Stimulated activated naive CD8-positive, alpha-beta T cell treated with anti-CD3 and anti-CD28 coated beads, Interleukin-15, Interleukin-2, amounts not matched to agents 100 ng/mL and 50 ng/mL, for 24 hours (primary cell): ENCODE results near the gene COG8.
"Not testable (repeated sequence)": the region's sequence is repeated elsewhere in the genome, so short reads cannot be mapped to it uniquely, and the experiment has no call there.

ENCODE experiments used
- H3K27ac Mint-ChIP-seq: one replicate; pipeline ENCODE4 v1.8.0; 2021; ENCODE audit warnings: mild to moderate bottlenecking, mixed read lengths
- H3K27me3 Mint-ChIP-seq: one replicate; pipeline ENCODE4 v1.8.0; 2021; ENCODE audit warnings: mixed read lengths
- H3K36me3 Mint-ChIP-seq: one replicate; pipeline ENCODE4 v1.8.0; 2021; ENCODE audit warnings: low read depth, mixed read lengths
- H3K4me1 Mint-ChIP-seq: one replicate; pipeline ENCODE4 v1.8.0; 2021; ENCODE audit warnings: low read depth, mixed read lengths
- H3K4me3 Mint-ChIP-seq: one replicate; pipeline ENCODE4 v1.8.0; 2021; ENCODE audit warnings: mild to moderate bottlenecking, mixed read lengths
- H3K9me3 Mint-ChIP-seq: one replicate; pipeline ENCODE4 v1.8.0; 2021; ENCODE audit warnings: mixed read lengths

The COG8 gene

GRCh38 chr16:69363281-69363717 lies 23.9 kb upstream of the COG8 start:
- peak overlapping the region; percentile 3 for H3K27ac Mint-ChIP-seq
- no peak overlapping the region for H3K4me3 Mint-ChIP-seq
- H3K36me3 Mint-ChIP-seq = peaks cover 48% of the 10 kb centered on the region
- H3K4me1 Mint-ChIP-seq = peaks cover 12% of the 10 kb centered on the region
- no peaks in the 10 kb centered on the region for H3K27me3 Mint-ChIP-seq
- no peaks in the 10 kb centered on the region for H3K9me3 Mint-ChIP-seq

- H3K9me3 Mint-ChIP-seq, H3K27ac Mint-ChIP-seq, H3K4me1 Mint-ChIP-seq, H3K4me3 Mint-ChIP-seq, H3K27me3 Mint-ChIP-seq: not testable (repeated sequence)
- peaks cover 42% of the 10 kb centered on the region for H3K36me3 Mint-ChIP-seq
These were observed 20.7 kb upstream of the COG8 start for GRCh38 chr16:69360070-69360469.

- H3K27ac Mint-ChIP-seq = no peak within 1 kb of the TSS
- H3K9me3 Mint-ChIP-seq = no peaks in the 10 kb centered on the region
- H3K4me1 Mint-ChIP-seq = no peaks in the 10 kb centered on the region
- peaks cover 37% of the 10 kb centered on the region for H3K36me3 Mint-ChIP-seq
- H3K4me3 Mint-ChIP-seq = no peak within 1 kb of the TSS
- no peaks in the 10 kb centered on the region for H3K27me3 Mint-ChIP-seq
These were observed 12.1 kb upstream of the COG8 start, which contains the start of gene TMED6 for GRCh38 chr16:69351309-69352027. TMED6 (minus strand) TSS chr16:69351786; CDS start chr16:69351753, 33 bp downstream.

- Mint-ChIP-seq H3K4me1 (peaks cover 6% of the 10 kb centered on the region), H3K27ac (no peak overlapping the region), H3K9me3 (no peaks in the 10 kb centered on the region), H3K4me3 (no peak overlapping the region), H3K27me3 (no peaks in the 10 kb centered on the region), H3K36me3 (peaks cover 31% of the 10 kb centered on the region)
These were observed 11.3 kb upstream of the COG8 start for GRCh38 chr16:69350536-69351133.

- H3K27ac Mint-ChIP-seq = no peak overlapping the region
These were observed 10.2 kb upstream of the COG8 start for GRCh38 chr16:69349536-69349935.

GRCh38 chr16:69348222-69348621 lies 8.9 kb upstream of the COG8 start:
- H3K4me3 Mint-ChIP-seq = no peak overlapping the region
- H3K27ac Mint-ChIP-seq = no peak overlapping the region
- H3K4me1 Mint-ChIP-seq = peaks cover 15% of the 10 kb centered on the region
- H3K9me3 Mint-ChIP-seq = no peaks in the 10 kb centered on the region
- no peaks in the 10 kb centered on the region for H3K27me3 Mint-ChIP-seq
- H3K36me3 Mint-ChIP-seq = peaks cover 39% of the 10 kb centered on the region

More at GRCh38 chr16:69349536-69349935, 10.2 kb upstream of the COG8 start:
- Mint-ChIP-seq H3K27me3 (no peaks in the 10 kb centered on the region), H3K4me1 (peaks cover 11% of the 10 kb centered on the region), H3K4me3 (no peak overlapping the region), H3K9me3 (no peaks in the 10 kb centered on the region), H3K36me3 (peaks cover 31% of the 10 kb centered on the region)

GRCh38 chr16:69346683-69347082 lies 7.3 kb upstream of the COG8 start:
- Mint-ChIP-seq H3K27ac (no peak overlapping the region), H3K36me3 (peaks cover 49% of the 10 kb centered on the region), H3K4me1 (peaks cover 20% of the 10 kb centered on the region), H3K27me3 (no peaks in the 10 kb centered on the region), H3K4me3 (no peak overlapping the region), H3K9me3 (no peaks in the 10 kb centered on the region)

- Mint-ChIP-seq H3K27ac (peak overlapping the region; percentile 37), H3K4me1 (peaks cover 27% of the 10 kb centered on the region), H3K4me3 (no peak overlapping the region), H3K36me3 (peaks cover 57% of the 10 kb centered on the region), H3K9me3 (no peaks in the 10 kb centered on the region), H3K27me3 (no peaks in the 10 kb centered on the region)
These were observed 6.6 kb upstream of the COG8 start for GRCh38 chr16:69345923-69346322.

- Mint-ChIP-seq H3K4me1 (peaks cover 41% of the 10 kb centered on the region), H3K36me3 (peaks cover 62% of the 10 kb centered on the region), H3K27ac (no peak overlapping the region), H3K4me3 (no peak overlapping the region), H3K9me3 (no peaks in the 10 kb centered on the region), H3K27me3 (no peaks in the 10 kb centered on the region)
These were observed 4.8 kb upstream of the COG8 start for GRCh38 chr16:69344171-69344570.

- Mint-ChIP-seq H3K9me3 (no peaks in the 10 kb centered on the region), H3K27ac (peak overlapping the region; percentile 99), H3K4me3 (peak overlapping the region; percentile 98), H3K36me3 (peaks cover 63% of the 10 kb centered on the region), H3K27me3 (no peaks in the 10 kb centered on the region), H3K4me1 (peaks cover 50% of the 10 kb centered on the region)
These were observed 806 bp upstream of the COG8 start for GRCh38 chr16:69340095-69340644.

GRCh38 chr16:69338557-69339288 lies 641 bp downstream of the COG8 start:
- H3K27ac Mint-ChIP-seq = peak overlapping the region; percentile 99
- peaks cover 67% of the 10 kb centered on the region for H3K36me3 Mint-ChIP-seq
- H3K27me3 Mint-ChIP-seq = no peaks in the 10 kb centered on the region
- H3K9me3 Mint-ChIP-seq = no peaks in the 10 kb centered on the region
- peaks cover 47% of the 10 kb centered on the region for H3K4me1 Mint-ChIP-seq
- peak overlapping the region; percentile 98 for H3K4me3 Mint-ChIP-seq

GRCh38 chr16:69334696-69335095 lies 4.7 kb downstream of the COG8 start:
- H3K27ac Mint-ChIP-seq = no peak overlapping the region
- H3K4me3 Mint-ChIP-seq = no peak overlapping the region
- no peaks in the 10 kb centered on the region for H3K27me3 Mint-ChIP-seq
- no peaks in the 10 kb centered on the region for H3K9me3 Mint-ChIP-seq
- peaks cover 27% of the 10 kb centered on the region for H3K4me1 Mint-ChIP-seq
- peaks cover 43% of the 10 kb centered on the region for H3K36me3 Mint-ChIP-seq

- Mint-ChIP-seq H3K27ac (peak within 1 kb of the TSS; percentile 91), H3K36me3 (peaks cover 62% of the 10 kb centered on the region), H3K27me3 (no peaks in the 10 kb centered on the region), H3K4me1 (peaks cover 45% of the 10 kb centered on the region), H3K4me3 (peak within 1 kb of the TSS; percentile 90), H3K9me3 (no peaks in the 10 kb centered on the region)
These were observed 8.9 kb downstream of the COG8 start, which contains the start of gene PDF for GRCh38 chr16:69330286-69331109. PDF (minus strand) TSS chr16:69330588; CDS start chr16:69330570, 18 bp downstream.
